Activated T-cell treated with anti-CD3 and anti-CD28 coated beads, Interleukin-2, amount 50 U/mL, for 72 hours (primary cell): Measurements from ENCODE around the gene XPA. TPM values are rescaled to one million over a fixed set of nuclear protein-coding genes. Genes with fewer than 3 reads are reported as not detected.
A peak's percentile ranks its signal among the peaks of the same experiment; 100 is the strongest.

Experiments used
- ATAC-seq, 2 donors: fragments of 150-1000 bp; cut with Tn5 transposase; replicated peaks in 1 of 2; 2 replicates each; pipeline ENCODE4 v1.10.0; 2021; ENCODE audit warnings: moderate library complexity in 2 of 2, mild to moderate bottlenecking in 1 of 2
- DNase-seq, 2 donors: peaks; one replicate each; pipeline ENCODE4 v3.0.0; 2021 to 2022; ENCODE audit warnings: mixed read lengths in 1 of 2
- H3K27ac Mint-ChIP-seq: one replicate; pipeline ENCODE4 v1.8.0; 2022; ENCODE audit warnings: mild to moderate bottlenecking, moderate library complexity, mixed read lengths
- H3K27me3 Mint-ChIP-seq: one replicate; pipeline ENCODE4 v1.8.0; 2022; ENCODE audit warnings: low read depth, mixed read lengths
- H3K36me3 Mint-ChIP-seq, 2 donors: one replicate each; pipeline ENCODE4 v1.8.0; 2022; ENCODE audit warnings: mixed read lengths in 2 of 2, mild to moderate bottlenecking in 1 of 2; ENCODE audit not compliant: insufficient read depth in 2 of 2
- H3K4me1 Mint-ChIP-seq: one replicate; pipeline ENCODE4 v1.8.0; 2022; ENCODE audit warnings: low read depth, mixed read lengths
- H3K4me3 Mint-ChIP-seq, 2 donors: one replicate each; pipeline ENCODE4 v1.8.0; 2022; ENCODE audit warnings: mild to moderate bottlenecking in 2 of 2, mixed read lengths in 2 of 2, moderate library complexity in 2 of 2
- H3K9me3 Mint-ChIP-seq, 2 donors: one replicate each; pipeline ENCODE4 v1.8.0; 2022; ENCODE audit warnings: mixed read lengths in 2 of 2
- total RNA-seq, 2 donors: library from RNA; stranded (reverse); gene quantifications; one replicate each; pipeline ENCODE4 v1.2.3, GENCODE V29; 2022

Gene XPA
- total RNA-seq, 2 donors from 2014 or later: 8.8 to 11.1 TPM

DNA sequence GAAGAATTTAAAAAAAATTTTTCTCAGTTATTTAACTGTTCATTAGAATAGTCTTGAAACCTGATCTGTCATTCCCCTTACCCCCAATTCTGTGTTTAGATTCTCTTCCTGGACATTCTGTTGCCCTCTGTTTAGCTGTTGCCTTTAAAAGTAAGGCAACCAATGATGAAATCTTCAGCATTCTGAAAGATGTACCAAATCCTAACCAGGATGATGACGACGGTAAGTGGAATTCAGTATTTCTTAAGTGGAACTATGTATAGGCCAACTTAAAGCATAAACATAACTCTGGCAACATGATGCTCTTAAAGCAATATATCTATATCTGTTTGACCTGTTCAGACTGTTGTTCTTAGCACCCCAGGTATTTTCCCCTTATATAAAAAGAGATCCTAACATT lies 36.3 kb downstream of the XPA start:
- H3K27me3 Mint-ChIP-seq: no peaks in the 10 kb centered on the region
- no peak for ATAC-seq
- no peak for DNase-seq
- H3K36me3 Mint-ChIP-seq: peaks cover 13 to 56% of the 10 kb centered on the region in 2 donors
- peaks cover 15% of the 10 kb centered on the region for H3K4me1 Mint-ChIP-seq
- no peak overlapping the region for H3K27ac Mint-ChIP-seq
- H3K4me3 Mint-ChIP-seq: no peak overlapping the region
- no peaks in the 10 kb centered on the region for H3K9me3 Mint-ChIP-seq

DNA sequence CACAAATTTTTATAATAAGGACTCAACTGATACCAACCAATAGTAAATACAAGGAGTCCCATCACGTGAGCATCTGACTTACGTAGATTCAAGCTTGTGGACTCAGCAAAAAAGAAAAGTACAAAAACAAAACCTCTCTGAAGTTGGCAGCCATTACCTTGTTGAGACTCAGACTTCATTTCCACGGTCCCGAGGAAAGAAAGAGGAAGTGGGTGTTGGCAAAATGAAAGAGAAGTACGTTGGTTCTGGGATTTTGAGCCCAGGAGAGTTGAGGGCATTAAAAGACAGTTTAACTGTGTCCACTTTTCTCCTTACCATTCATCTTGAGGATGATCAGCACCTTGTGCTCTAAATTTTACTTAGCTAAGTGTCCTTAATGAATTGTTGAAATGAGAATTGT lies 36.8 kb downstream of the XPA start:
- Mint-ChIP-seq H3K4me1 (peaks cover 10% of the 10 kb centered on the region), H3K9me3 (no peaks in the 10 kb centered on the region)

GRCh38 chr9:97659771-97660170 lies 37.4 kb downstream of the XPA start:
- ATAC-seq (no peak), DNase-seq (no peak)
- Mint-ChIP-seq H3K27me3 (no peaks in the 10 kb centered on the region), H3K4me3 (no peak overlapping the region), H3K36me3 (peaks cover 12 to 54% of the 10 kb centered on the region in 2 donors), H3K9me3 (no peaks in the 10 kb centered on the region), H3K4me1 (peaks cover 5% of the 10 kb centered on the region), H3K27ac (peak overlapping the region; percentile 7)

More for the DNA sequence above, 36.8 kb downstream of the XPA start:
- H3K4me3 Mint-ChIP-seq: no peak overlapping the region
- no peak overlapping the region for H3K27ac Mint-ChIP-seq
- DNase-seq (no peak), ATAC-seq (no peak)
- H3K36me3 Mint-ChIP-seq: peaks cover 12 to 55% of the 10 kb centered on the region in 2 donors
- H3K27me3 Mint-ChIP-seq: no peaks in the 10 kb centered on the region

- Mint-ChIP-seq H3K27me3 (no peaks in the 10 kb centered on the region), H3K9me3 (no peaks in the 10 kb centered on the region), H3K36me3 (peaks cover 9 to 49% of the 10 kb centered on the region in 2 donors), H3K27ac (peak overlapping the region; percentile 74), H3K4me3 (no peak overlapping the region), H3K4me1 (no peaks in the 10 kb centered on the region)
- ATAC-seq: no peak
- no peak for DNase-seq
Observed at GRCh38 chr9:97658707-97659106, 38.4 kb downstream of the XPA start.

GRCh38 chr9:97651646-97652045 lies 45.5 kb downstream of the XPA start:
- Mint-ChIP-seq H3K36me3 (peaks cover 7 to 32% of the 10 kb centered on the region in 2 donors), H3K27ac (peak overlapping the region; percentile 92)
- no peak for DNase-seq

DNA sequence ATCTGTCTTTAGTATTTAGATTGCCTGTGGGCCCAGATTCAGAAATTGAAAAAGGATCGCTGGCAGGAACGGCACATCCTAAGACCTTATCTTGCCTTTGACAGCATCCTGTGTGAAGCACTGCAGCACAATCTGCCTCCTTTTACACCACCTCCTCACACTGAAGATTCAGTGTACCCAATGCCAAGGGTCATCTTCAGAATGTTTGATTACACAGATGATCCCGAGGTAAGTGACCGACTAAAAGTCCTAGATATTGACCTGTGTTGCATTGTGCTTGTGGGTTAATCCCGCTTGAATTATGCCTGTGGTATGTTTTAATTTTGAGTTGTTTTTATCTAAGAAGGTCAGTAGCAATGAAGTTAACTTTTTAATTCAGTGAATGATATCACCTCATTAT lies 49.1 kb downstream of the XPA start:
- Mint-ChIP-seq H3K9me3 (no peaks in the 10 kb centered on the region), H3K4me1 (peaks cover 5% of the 10 kb centered on the region), H3K27ac (no peak overlapping the region), H3K36me3 (peaks cover 8 to 20% of the 10 kb centered on the region in 2 donors), H3K27me3 (no peaks in the 10 kb centered on the region), H3K4me3 (no peak overlapping the region)
- DNase-seq (no peak), ATAC-seq (no peak)

More at GRCh38 chr9:97651646-97652045, 45.5 kb downstream of the XPA start:
- Mint-ChIP-seq H3K4me1 (no peaks in the 10 kb centered on the region), H3K27me3 (no peaks in the 10 kb centered on the region), H3K9me3 (no peaks in the 10 kb centered on the region), H3K4me3 (no peak overlapping the region)
- peak; percentile 34 to 70 for ATAC-seq

- Mint-ChIP-seq H3K36me3 (peaks cover 6 to 19% of the 10 kb centered on the region in 2 donors), H3K4me1 (peaks cover 5% of the 10 kb centered on the region), H3K9me3 (no peaks in the 10 kb centered on the region), H3K4me3 (no peak overlapping the region), H3K27me3 (no peaks in the 10 kb centered on the region), H3K27ac (no peak overlapping the region)
- no peak for ATAC-seq
- no peak for DNase-seq
Observed at GRCh38 chr9:97645720-97646119, 51.4 kb downstream of the XPA start.

- peaks cover 41% of the 10 kb centered on the region for H3K4me1 Mint-ChIP-seq
- H3K9me3 Mint-ChIP-seq: no peaks in the 10 kb centered on the region
- H3K4me3 Mint-ChIP-seq: no peak overlapping the region
- no peaks in the 10 kb centered on the region for H3K27me3 Mint-ChIP-seq
- no peak for ATAC-seq
- peaks cover 2 to 14% of the 10 kb centered on the region in 2 donors for H3K36me3 Mint-ChIP-seq
- H3K27ac Mint-ChIP-seq: peak overlapping the region; percentile 18
- no peak for DNase-seq
Observed at GRCh38 chr9:97640325-97640724, 56.8 kb downstream of the XPA start.

DNA sequence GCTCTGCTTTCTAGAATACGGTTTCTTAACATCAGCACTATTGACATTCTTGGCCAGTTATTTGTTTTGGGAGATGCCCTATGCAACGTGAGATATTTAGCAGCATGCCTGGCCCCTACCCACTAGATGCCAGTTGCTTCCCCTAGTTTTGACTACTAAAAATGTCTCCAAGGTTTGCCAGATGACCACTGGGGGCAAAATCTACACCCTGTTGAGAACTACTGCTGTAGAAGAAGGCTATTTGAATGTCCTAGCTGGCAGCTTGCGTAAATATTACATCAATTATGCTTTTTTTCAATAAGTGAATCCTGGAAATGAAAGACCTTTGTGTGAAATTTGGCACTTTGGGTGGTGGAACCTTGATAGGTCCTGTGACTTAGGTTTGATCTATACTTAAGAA lies 58.5 kb downstream of the XPA start:
- H3K4me1 Mint-ChIP-seq: peaks cover 51% of the 10 kb centered on the region
- no peaks in the 10 kb centered on the region for H3K27me3 Mint-ChIP-seq
- H3K9me3 Mint-ChIP-seq: no peaks in the 10 kb centered on the region
- peaks cover 2 to 11% of the 10 kb centered on the region in 2 donors for H3K36me3 Mint-ChIP-seq
- DNase-seq (no peak), ATAC-seq (no peak)
- no peak overlapping the region for H3K27ac Mint-ChIP-seq
- no peak overlapping the region for H3K4me3 Mint-ChIP-seq

DNA sequence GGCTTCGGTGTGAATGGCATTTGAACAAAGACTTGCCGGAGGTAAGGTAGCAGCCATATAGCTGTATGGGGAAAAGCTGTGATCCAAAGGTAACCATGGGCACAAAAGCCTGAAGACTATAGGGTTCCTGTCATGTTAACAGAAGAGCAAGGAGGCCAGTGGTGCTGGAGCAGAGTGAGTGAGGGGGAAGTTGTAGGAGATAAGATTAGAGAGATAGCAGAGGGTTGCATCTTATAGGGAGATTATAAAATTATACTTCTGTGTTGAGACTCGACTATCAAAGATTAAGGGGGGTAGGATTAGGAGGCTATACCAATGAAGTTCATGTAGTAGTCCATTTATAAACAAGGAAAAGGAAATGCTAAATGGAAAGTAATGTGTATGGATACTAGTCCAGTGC lies 60.2 kb downstream of the XPA start:
- H3K4me1 Mint-ChIP-seq: peaks cover 53% of the 10 kb centered on the region
- H3K9me3 Mint-ChIP-seq: no peaks in the 10 kb centered on the region
- H3K36me3 Mint-ChIP-seq: peaks cover 0 to 10% of the 10 kb centered on the region in 2 donors
- DNase-seq (no peak), ATAC-seq (no peak)
- peak overlapping the region; percentile 25 to 63 for H3K4me3 Mint-ChIP-seq
- H3K27me3 Mint-ChIP-seq: no peaks in the 10 kb centered on the region
- H3K27ac Mint-ChIP-seq: peak overlapping the region; percentile 26

- no peaks in the 10 kb centered on the region for H3K9me3 Mint-ChIP-seq
- H3K4me1 Mint-ChIP-seq: peaks cover 71% of the 10 kb centered on the region
- ATAC-seq: no peak
Observed at GRCh38 chr9:97635026-97635425, 62.1 kb downstream of the XPA start.

DNA sequence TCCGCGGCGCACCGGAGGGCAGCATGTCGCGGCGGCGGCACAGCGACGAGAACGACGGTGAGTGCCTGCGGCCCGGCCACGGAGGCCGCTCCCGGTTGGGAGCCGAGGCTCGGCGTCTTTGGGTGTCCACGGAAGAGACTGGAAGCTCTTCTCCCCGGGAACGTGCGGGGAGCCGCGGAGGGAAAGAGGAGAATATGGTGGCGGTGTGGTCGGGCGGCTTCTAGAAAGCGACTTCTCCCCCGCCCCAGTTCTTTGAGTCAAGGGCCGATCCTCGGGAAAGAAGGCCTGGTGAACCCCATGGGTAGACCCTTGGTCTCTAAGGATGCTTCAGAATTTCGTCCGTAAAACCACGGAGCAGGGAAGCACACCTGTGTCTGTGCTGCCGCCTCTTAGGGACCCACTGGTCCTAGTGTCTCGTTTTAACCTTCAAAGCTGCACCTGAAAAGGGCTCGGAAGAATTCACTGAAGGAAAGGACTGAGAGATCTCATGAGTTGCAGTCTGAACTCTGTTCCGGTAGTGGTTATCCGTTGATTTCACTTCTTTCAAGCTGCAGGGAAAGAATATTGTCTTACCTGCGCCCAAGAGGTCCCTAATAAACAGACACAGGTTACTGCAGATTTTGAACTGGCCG lies 63.2 kb downstream of the XPA start:
- ATAC-seq (no peak), DNase-seq (no peak)
- Mint-ChIP-seq H3K36me3 (peaks cover 0 to 7% of the 10 kb centered on the region in 2 donors), H3K4me1 (peaks cover 73% of the 10 kb centered on the region), H3K27ac (peak overlapping the region; percentile 95), H3K4me3 (peak overlapping the region; percentile 95 to 100), H3K9me3 (no peaks in the 10 kb centered on the region), H3K27me3 (no peaks in the 10 kb centered on the region)

More at GRCh38 chr9:97635026-97635425, 62.1 kb downstream of the XPA start:
- peak overlapping the region; percentile 95 for H3K27ac Mint-ChIP-seq
- H3K36me3 Mint-ChIP-seq: peaks cover 0 to 7% of the 10 kb centered on the region in 2 donors
- H3K4me3 Mint-ChIP-seq: peak overlapping the region; percentile 95 to 100
- no peaks in the 10 kb centered on the region for H3K27me3 Mint-ChIP-seq
- no peak for DNase-seq

DNA sequence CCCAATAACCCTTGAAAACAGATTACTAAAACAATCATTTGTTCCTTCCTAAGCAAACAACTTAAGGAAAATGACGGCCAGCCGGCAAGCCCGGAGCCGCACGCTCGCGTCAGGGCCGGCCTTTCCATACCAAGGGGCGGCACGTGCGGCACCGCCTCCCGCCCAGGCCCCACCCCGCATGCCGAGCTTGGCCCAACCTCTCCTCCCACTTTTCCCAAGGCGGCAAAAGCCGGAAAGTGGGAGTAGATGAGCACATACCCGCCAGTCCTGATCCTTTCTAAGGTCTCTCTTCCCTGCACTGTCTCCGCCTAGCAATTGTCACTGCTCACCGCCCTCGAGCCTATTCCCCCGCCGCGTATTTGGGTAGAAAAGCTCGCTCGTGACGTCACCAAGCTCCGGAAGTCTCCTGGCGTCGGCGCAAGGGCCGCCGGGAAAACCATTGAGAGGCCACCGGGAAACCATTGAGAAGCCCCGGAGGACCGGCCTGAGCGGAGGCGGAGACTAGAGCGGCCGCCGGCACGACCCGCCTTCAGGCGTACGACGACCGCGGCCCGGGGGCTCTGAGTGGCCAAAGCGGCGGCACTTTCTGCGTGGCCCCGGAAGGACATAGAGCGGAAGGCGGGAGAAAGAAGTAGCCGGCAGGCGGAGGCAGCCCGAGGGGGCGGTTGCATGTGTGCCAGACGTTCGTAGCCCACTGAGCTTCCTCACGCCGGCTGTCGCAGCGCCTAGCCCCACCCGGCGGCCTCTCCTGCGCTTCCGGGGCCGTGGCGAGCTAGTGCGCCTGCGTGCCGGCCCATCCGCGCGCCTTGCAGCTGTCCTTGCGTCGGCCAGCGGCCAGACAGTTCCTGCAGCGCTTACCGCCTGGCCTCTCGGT lies 63.9 kb downstream of the XPA start, which contains the start of the genes NCBP1 and TSTD2:
Gene NCBP1 (plus strand): TSS at position 837 of the 874 bp plus-strand sequence. CDS start 61 bp downstream, outside the sequence.
Gene TSTD2 (minus strand): TSS at position 384 of the 874 bp plus-strand sequence. CDS start 5,806 bp downstream, outside the sequence.
- peak; percentile 96 to 98 for DNase-seq
- peak within 1 kb of the TSS; percentile 96 for H3K27ac Mint-ChIP-seq
- peak within 1 kb of the TSS; percentile 95 to 100 for H3K4me3 Mint-ChIP-seq
- ATAC-seq: peak; percentile 89 to 90
- H3K9me3 Mint-ChIP-seq: no peaks in the 10 kb centered on the region
- H3K27me3 Mint-ChIP-seq: no peaks in the 10 kb centered on the region
- H3K4me1 Mint-ChIP-seq: peaks cover 69% of the 10 kb centered on the region
- H3K36me3 Mint-ChIP-seq: peaks cover 0 to 7% of the 10 kb centered on the region in 2 donors
